Middle frontal gyrus (tissue), 1 donor: Measurements from ENCODE around the gene CGNL1.

ENCODE experiments used
- DNase-seq: peaks from one replicate; pipeline ENCODE4 v3.0.0-alpha.2; 2015; ENCODE audit warnings: low spot score; ENCODE audit errors: extremely low spot score

Gene CGNL1

GRCh38 chr15:57452090-57452754, 75.9 kb downstream of the CGNL1 start:
- no peak for DNase-seq

- DNase-seq, result no peak
These were observed 79.6 kb downstream of the CGNL1 start for GRCh38 chr15:57455929-57456328.

- no peak for DNase-seq
These were observed 80.3 kb downstream of the CGNL1 start for GRCh38 chr15:57456559-57456958.

GRCh38 chr15:57457726-57458125, 81.4 kb downstream of the CGNL1 start:
- no peak for DNase-seq

GRCh38 chr15:57458356-57458781, 82.1 kb downstream of the CGNL1 start:
- no peak for DNase-seq

GRCh38 chr15:57460208-57460816, 84.0 kb downstream of the CGNL1 start:
- DNase-seq, result no peak

GRCh38 chr15:57461541-57461940, 85.2 kb downstream of the CGNL1 start:
- no peak for DNase-seq

- DNase-seq, result no peak
These were observed 86.1 kb downstream of the CGNL1 start for GRCh38 chr15:57462381-57462780.

GRCh38 chr15:57463360-57463759, 87.1 kb downstream of the CGNL1 start:
- no peak for DNase-seq

GRCh38 chr15:57464480-57464879, 88.2 kb downstream of the CGNL1 start:
- no peak for DNase-seq

GRCh38 chr15:57468486-57468885, 92.2 kb downstream of the CGNL1 start:
- DNase-seq, result no peak

- no peak for DNase-seq
These were observed 94.2 kb downstream of the CGNL1 start for GRCh38 chr15:57470543-57470942.

GRCh38 chr15:57472861-57473260, 96.6 kb downstream of the CGNL1 start:
- DNase-seq, result no peak

GRCh38 chr15:57476533-57476975, 100.2 kb downstream of the CGNL1 start:
- no peak for DNase-seq

- no peak for DNase-seq
These were observed 101.6 kb downstream of the CGNL1 start for GRCh38 chr15:57477736-57478522.

- DNase-seq, result no peak
These were observed 102.7 kb downstream of the CGNL1 start for GRCh38 chr15:57479005-57479404.

- DNase-seq, result no peak
These were observed 104.9 kb downstream of the CGNL1 start for GRCh38 chr15:57481038-57481705.

- no peak for DNase-seq
These were observed 109.6 kb downstream of the CGNL1 start for GRCh38 chr15:57485869-57486268.

- DNase-seq, result no peak
These were observed 110.5 kb downstream of the CGNL1 start for GRCh38 chr15:57486833-57487232.

- no peak for DNase-seq
These were observed 112.8 kb downstream of the CGNL1 start for GRCh38 chr15:57489122-57489521.

- no peak for DNase-seq
These were observed 117.0 kb downstream of the CGNL1 start for GRCh38 chr15:57493351-57493750.

- DNase-seq, result no peak
These were observed 118.3 kb downstream of the CGNL1 start for GRCh38 chr15:57494581-57494980.
